Measurements from ENCODE around the gene REPS2.

REPS2 gene

DNA sequence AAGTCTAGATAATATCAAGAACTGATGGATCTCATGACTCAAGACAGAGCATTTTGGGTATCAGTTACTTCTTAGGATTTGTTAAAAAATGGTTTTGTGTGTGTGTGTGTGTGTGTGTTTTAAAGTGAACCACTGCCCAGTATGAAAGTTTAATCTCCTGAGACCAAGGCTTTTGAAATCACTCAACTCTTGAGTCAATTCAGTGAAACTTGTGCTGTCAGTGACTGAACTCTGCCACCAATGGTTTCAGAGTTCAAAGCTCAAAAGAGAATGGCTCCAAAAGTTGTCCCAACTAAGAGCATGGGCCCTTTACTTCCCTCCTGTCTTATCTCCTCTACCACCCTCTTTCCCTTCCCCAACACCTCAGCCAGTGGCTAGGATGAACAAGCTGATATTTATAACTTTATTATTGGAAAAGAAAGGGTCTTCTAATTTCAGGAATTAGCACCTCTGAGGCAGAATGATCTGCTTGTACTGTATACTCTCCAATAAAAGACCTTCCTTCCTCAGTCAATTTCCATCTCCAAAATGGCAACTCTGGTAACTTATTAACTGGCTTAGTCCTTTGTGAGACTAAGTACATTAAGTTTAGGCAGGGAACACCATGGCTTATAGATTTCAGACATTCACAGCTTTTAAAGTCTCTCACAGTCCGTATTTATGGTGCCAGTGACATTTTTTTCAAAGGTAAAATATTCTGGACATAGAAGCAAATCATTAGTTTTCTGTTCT is 152.2 kb downstream of the REPS2 start:
- no peak for DNase-seq

DNA sequence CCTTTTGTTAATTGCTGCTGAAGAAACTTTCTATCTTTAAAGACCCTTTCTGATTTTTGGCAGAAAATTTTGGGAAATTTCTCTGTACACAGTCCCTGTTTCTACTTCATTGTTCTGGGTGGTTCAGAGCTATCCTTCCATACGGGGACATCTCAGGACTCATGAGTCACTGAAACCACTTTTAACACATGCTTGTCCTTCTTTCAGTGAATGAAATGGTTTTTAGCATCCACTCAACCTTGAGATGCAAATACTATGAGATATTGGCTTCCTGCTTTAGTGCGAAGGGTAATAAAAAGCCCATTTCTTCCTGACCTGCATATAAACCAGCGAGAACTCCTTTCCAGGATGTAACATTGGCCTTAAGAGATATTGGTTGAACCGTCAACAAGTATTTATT is 158.0 kb downstream of the REPS2 start:
- no peak for DNase-seq

DNA sequence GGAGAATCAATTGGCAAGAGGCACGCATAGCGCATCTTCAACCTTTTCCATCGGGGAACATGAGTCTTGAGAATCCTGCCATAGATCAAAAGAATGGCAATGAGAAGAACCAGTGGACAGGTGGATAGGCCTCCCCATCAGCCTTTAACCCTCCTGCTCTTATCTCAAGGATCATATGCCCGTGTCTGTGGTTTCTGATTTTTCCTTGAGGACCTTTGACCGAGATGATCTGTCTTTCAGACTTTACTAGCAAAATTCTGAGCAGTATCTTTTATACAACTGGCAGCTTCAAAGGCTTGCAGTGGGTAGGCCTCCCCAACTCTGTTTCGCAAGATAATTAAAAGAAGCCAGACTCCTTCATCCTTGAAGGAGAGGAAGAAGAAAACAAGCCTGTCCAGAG is 174.4 kb downstream of the REPS2 start:
- no peak for DNase-seq

DNA sequence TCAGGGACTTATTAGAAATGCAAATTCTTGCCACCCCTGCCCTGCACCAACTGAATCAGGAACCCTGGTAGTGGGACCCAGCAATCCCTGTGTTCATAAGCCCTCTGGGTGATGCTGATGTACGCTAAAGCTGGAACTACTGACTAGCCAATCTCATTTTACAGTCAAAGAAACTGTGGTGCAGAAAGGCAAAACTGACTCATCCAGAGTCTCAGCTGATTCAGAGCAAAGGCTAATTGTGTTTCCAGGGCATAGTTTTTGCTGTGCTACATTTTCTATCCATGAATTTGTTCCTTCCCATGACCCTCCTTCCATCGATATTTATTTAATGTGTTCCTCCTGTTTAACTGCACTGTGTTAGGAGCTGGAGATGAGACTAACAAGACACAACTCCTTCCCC is 207.5 kb downstream of the REPS2 start:
- no peak for DNase-seq

DNA sequence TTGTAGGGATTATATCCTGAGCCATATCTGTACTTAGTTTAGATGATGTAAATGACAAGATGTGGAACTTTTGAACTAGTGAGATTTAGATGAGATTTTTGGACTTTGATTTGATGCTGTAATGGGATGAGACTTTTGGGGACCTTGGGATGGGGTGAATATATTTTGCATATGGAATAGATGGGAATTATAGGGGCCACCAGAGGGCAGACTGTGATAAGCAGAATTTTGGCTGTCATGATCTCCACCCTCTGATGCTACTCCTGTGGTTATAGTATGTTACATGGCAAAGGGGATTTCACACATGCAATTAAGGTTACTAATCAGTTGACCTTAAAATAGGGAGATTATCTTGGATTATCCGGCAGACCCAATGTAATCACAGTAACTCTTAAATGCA is 214.5 kb downstream of the REPS2 start:
- DNase-seq: no peak

DNA sequence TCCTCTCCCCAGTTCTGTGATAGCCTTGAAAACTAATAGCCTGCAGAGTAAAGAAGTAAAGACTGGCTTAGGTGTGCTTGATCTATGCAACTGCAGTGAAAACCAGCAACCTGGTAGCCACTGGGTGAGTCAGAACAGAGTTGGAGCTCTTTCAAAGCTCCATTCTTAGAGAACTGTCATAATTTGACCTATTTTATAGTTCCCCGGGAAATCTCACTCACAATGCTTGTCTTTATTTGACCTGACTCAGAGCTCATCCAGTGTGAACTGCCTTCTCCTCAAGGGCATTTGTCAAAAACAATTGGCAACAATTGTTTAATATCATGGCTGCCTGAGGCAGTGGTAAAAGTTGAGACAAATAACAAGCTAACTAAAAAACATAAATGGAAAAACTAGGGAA is 215.5 kb downstream of the REPS2 start:
- DNase-seq: no peak

DNA sequence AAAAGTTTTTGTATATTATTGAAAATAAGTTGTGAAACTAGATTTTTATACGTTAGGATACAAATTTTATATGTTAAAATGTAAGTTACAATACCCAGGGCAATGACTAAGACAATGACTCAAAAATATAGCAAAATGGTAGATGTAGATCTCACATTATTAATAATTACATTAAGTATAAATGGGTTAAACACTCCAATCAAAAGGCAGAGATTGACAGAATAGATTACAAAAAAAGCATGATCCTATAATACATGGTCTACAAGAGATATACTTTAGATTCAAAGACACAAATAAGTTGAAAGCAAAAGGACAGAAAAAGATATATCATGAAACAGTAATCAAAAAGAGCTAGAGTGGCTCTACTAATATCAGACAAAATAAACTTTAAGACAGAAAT is 217.6 kb downstream of the REPS2 start:
- DNase-seq: no peak

DNA sequence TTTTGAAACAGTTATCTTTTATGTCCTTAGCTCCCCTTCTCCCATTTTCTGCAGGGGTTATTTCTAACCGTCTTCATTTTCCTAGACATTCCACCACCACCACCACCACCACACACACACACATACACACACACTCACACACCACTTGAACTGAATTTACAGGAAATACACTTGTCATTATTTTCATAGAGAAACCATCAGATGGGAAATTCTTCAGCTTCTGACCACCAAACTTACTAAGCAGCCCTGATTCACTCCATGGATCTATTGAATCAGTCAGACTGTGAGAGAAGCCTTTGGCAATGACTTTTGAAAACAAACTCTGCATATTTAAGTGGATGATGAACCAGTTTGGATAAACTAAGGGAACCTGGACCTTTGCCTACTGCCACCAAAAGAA is 218.5 kb downstream of the REPS2 start:
- no peak for DNase-seq

DNA sequence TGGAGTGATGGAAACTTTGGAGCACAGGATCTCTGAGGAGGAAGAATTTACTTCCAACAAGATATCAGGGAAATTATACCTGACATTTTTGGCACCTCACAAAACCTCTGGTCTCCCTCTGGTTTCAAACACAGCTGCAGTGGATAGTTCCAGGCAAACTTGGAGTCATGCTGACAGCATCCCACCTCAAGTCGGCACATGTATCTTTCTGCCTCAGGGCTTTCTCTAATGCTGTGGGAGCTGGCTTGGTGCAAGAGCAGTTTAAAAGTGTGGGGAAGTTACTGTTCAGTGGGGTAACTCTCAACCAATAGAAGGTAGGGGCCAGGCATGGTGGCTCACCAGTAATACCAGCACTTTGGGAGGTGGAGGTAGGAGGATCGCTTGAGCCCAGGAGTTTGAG is 221.5 kb downstream of the REPS2 start:
- no peak for DNase-seq

DNA sequence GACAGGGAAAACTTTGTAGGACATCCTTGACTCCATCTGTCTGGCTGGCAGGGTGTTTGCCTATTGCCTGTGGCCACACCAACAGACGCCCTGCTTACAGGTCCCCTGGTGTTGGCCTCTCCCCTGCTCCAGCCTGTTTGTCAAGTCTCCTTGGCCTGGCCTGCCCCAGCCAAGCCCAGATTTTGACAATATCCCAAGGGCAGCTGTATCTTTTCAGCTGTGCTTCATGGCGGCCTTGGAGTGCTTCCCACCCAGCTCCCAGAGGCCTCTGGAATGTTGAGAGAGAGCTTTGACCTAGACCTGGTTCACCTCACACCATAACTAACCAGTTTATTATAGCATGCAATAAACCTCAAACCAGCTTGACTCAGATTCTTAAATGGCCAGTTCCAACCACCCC is 224.5 kb downstream of the REPS2 start:
- DNase-seq: no peak

DNA sequence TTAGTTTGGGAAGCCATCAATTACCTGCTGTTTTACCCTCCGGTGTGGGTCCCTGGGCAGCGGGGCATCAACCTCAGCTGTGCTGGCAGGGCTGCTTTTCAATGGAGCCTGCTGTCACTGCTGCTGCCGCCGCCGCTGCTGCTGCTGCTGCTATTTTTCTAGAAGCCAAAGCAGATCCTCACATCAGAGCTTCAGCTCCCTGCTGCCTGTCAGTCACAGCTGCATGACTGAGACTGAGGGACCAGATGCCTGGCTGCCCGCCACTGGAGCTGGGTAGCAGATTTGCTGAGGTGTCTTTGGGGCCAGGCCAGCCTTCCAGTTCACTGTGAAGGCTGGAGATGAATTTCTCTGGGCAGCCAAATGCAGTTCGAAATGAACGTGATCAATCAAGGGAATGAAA is 228.2 kb downstream of the REPS2 start:
- no peak for DNase-seq

DNA sequence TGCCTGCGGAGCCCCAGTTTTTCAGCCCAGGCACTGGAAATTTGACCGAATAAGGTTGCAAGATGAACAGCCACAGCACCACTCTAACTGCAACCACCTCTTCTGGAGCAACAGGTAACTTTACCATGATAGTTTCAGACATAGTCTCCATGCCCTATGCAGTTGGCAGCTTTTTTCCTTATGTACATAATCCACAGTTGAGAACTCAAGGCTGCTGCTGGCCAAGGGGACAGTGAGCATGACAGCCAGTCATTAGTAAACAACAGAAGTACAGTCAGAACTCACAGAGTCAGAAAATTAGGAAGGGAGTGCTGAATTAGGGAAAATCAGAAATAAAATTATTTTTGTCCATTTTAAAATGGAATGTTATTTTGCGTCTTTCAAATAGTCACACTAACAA is 235.9 kb downstream of the REPS2 start:
- no peak for DNase-seq

DNA sequence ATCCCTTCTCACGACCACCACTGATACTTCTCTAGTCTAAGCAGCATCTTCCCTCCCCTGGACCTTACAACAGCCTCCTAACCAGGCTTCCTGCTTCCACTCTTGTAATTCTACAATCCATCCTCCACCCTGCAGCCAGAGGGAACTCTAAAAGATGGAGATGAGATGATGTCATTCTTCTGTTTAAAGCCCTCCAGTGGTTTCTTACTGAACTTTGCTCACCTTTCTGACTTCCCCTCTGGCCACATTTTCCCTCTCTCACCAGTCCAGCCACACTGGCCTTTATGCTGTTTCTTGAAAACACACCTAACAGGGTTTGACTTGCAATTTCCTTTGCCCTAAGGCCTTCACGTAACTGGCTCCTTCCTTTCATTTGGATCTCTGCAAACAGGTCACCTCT is 237.1 kb downstream of the REPS2 start:
- no peak for DNase-seq

DNA sequence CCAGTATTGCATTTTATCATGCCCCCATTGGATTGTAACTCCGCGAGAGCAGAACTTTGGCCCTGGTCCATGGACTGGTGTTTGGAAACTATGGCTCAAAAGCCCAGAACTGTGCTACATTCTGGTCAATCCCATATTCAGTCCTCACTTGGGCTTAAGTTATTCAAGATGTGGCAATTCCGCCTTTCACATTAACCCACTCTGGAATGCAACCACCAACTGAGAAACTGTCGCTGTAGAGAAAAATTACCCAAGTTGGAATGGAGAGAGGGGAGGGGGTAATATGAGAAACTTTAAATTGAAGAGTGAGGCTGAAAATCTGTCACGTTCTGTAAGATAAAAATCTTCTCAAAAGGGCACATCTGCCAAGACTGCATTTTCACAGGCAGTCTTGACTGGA is 239.0 kb downstream of the REPS2 start:
- DNase-seq: no peak

DNA sequence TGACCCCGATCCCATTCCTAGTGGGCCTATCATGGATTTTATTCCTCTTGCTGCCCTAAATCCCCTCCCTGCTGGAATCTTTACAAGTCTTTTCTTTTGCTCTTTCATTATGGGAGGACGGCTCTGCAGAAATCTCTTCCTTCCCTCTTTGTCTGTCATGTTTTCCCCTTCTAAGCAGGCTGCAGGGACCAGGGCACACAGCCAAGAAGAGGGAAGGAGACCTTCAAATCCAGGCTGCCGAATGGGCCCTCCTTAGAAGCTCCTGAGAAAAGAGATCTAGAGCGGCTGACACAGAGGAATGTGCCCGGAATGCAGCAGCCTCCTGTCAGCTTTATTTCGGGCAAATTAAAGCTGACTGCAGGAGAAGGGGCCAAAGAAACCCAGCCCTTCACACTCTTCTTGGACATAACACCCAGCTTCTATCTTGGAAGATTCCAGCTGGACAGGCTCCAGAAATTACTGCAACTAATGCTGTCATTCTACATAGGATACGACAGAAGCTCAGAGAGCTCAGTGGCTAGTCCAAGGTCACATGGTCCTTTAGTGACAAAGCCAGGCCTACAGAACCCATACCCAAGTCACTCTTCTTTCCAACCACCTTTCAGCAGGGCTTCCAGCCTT is 240.8 kb downstream of the REPS2 start:
- no peak for DNase-seq

DNA sequence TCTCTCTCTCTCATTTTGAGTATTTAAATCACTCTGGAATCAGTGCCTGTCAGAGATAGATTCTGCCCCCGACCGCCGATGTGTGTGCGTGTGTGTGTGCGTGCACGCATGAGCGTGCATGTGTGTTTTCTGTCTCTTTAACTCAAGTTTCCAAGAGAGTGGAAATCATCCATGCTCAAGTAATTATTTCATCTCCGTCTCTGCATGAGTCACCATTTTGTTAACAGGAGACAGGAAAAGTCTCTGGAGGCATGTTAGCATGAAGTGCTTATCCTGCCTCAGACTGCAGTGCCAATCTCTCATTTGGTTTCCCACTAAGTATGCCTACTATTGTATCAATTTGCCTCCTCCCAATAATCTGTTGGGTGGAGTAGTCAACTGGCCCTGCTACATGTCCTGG is 245.6 kb downstream of the REPS2 start:
- DNase-seq: no peak
